HepG2 (cell line): ENCODE measurements around the gene SURF2. TPM values are rescaled to one million over a fixed set of nuclear protein-coding genes. Genes with fewer than 3 reads are reported as not detected.

ENCODE experiments used
- ATAC-seq: fragments of 200-7000 bp; cut with Tn5 transposase; 3 replicates; pipeline ENCODE4 v1.9.1; 2020; ENCODE audit warnings: mild to moderate bottlenecking, moderate library complexity
- BruUV-seq: library from RNA; stranded (reverse); fragments of 400-500 nt; replicated peaks from 2 replicates; lab custom pipeline; 2021; lab: Mats Ljungman, UMichigan
- CTCF ChIA-PET: fragments of 300-600 bp; formaldehyde crosslinking; extraction: SDS; loops from one replicate; lab custom pipeline; 2021; ENCODE audit warnings: low total read pairs, inconsistent platforms, low intra/inter-chr PET ratio; lab: Yijun Ruan, JAX
- POLR2A ChIA-PET: fragments of 350-600 bp; sonication (Branson Sonifier 250); formaldehyde crosslinking; loops from one replicate; lab custom pipeline; 2020; ENCODE audit warnings: antibody characterized with exemption, inconsistent platforms; lab: Yijun Ruan, JAX
- DNase-seq: peaks from one replicate; pipeline ENCODE4 v3.0.0-alpha.2; 2015; ENCODE audit warnings: low spot score
- FAIRE-seq: peaks from 3 replicates; lab custom pipeline; 2011; peaks lifted over from hg19 to GRCh38; lab: Jason Lieb, UNC
- H2AFZ ChIP-seq: one replicate; pipeline ENCODE4 v1.6.1; 2011; ENCODE audit warnings: low read length, inconsistent platforms
- H3K27ac ChIP-seq: fragments of 300-600 bp; 3 replicates; pipeline ENCODE4 v1.8.0; 2011; ENCODE audit warnings: mixed run types, mild to moderate bottlenecking, mixed read lengths, low read length, inconsistent platforms; ENCODE audit not compliant: insufficient read depth; ENCODE audit errors: extremely low read length
- H3K27me3 ChIP-seq, 2 experiments: fragments of 200-600 bp in 1 of 2; 2 replicates in 1 of 2; 3 replicates in 1 of 2; pipeline versions ENCODE4 v1.6.0 to v1.8.0; 2011; ENCODE audit warnings: low read length in 2 of 2, mild to moderate bottlenecking in 2 of 2, moderate library complexity in 2 of 2, inconsistent platforms in 1 of 2; ENCODE audit not compliant: insufficient read depth in 2 of 2, control insufficient read depth in 1 of 2
- H3K36me3 ChIP-seq, 2 experiments: fragments of 200-600 bp in 1 of 2; replicated peaks in 1 of 2; 2 replicates in 1 of 2; 3 replicates in 1 of 2; pipeline versions ENCODE4 v1.5.1 to v1.8.0; 2011; ENCODE audit warnings: low read length in 2 of 2, inconsistent platforms in 1 of 2; ENCODE audit not compliant: insufficient read depth in 2 of 2, control insufficient read depth in 1 of 2
- H3K4me1 ChIP-seq: 2 replicates; pipeline ENCODE4 v1.5.1; 2012; ENCODE audit warnings: low read length, inconsistent platforms; ENCODE audit not compliant: insufficient read depth
- H3K4me2 ChIP-seq: 2 replicates; pipeline ENCODE4 v1.6.0; 2011; ENCODE audit warnings: low read depth, low read length, inconsistent platforms
- H3K4me3 ChIP-seq, 3 experiments: fragments of 200-600 bp in 1 of 3; sonication (generic), shearing (Covaris generic) in 1 of 3; replicated peaks in 1 of 3; 2 replicates each; pipeline ENCODE4 v1.5.1; 2011 to 2016; ENCODE audit warnings: low read length in 3 of 3, inconsistent platforms in 2 of 3, low read depth in 2 of 3, mild to moderate bottlenecking in 2 of 3, control low read depth in 1 of 3, mixed read lengths in 1 of 3; ENCODE audit not compliant: insufficient read depth in 1 of 3
- H3K79me2 ChIP-seq: one replicate; pipeline ENCODE4 v1.6.1; 2011; ENCODE audit warnings: low read length, inconsistent platforms; ENCODE audit not compliant: insufficient read depth
- H3K9ac ChIP-seq: 2 replicates; pipeline ENCODE4 v1.6.0; 2011; ENCODE audit warnings: mild to moderate bottlenecking, low read depth, low read length, inconsistent platforms; ENCODE audit not compliant: insufficient read depth
- H3K9me3 ChIP-seq: 2 replicates; pipeline ENCODE4 v1.5.1; 2012; ENCODE audit warnings: mild to moderate bottlenecking, low read length
- H4K20me1 ChIP-seq: 2 replicates; pipeline ENCODE4 v1.6.0; 2011; ENCODE audit warnings: inconsistent platforms, mild to moderate bottlenecking, low read length, moderate library complexity; ENCODE audit not compliant: insufficient read depth
- CTCF ChIP-seq: sonication (generic); formaldehyde crosslinking; IDR thresholded peaks from 2 replicates; pipeline ENCODE4 v1.5.0; 2020; ENCODE audit warnings: mild to moderate bottlenecking, missing genetic modification reagents, moderate library complexity
- EED ChIP-seq: sonication (generic); formaldehyde crosslinking; IDR thresholded peaks from 2 replicates; pipeline ENCODE4 v1.5.0; 2020; ENCODE audit warnings: mild to moderate bottlenecking, missing genetic modification reagents
- GATAD2A ChIP-seq: IDR thresholded peaks from 2 replicates; pipeline ENCODE4 v1.6.1; 2016
- TOE1 ChIP-seq: sonication (generic); formaldehyde crosslinking; IDR thresholded peaks from 2 replicates; pipeline ENCODE4 v1.4.0; 2020; ENCODE audit warnings: mild to moderate bottlenecking, missing genetic modification reagents
- ZFAT ChIP-seq: sonication (generic); formaldehyde crosslinking; conservative IDR thresholded peaks from 2 replicates; pipeline ENCODE4 v1.8.1; 2023; ENCODE audit warnings: missing genetic modification reagents, inconsistent platforms
- ZFP36L1 ChIP-seq: sonication (generic); formaldehyde crosslinking; IDR thresholded peaks from 2 replicates; pipeline ENCODE4 v1.8.0; 2022; ENCODE audit warnings: mild to moderate bottlenecking, missing genetic modification reagents, moderate library complexity
- ZNF775 ChIP-seq: sonication (generic); formaldehyde crosslinking; IDR thresholded peaks from 2 replicates; pipeline ENCODE4 v1.4.0; 2020; ENCODE audit warnings: missing genetic modification reagents, mild to moderate bottlenecking, moderate library complexity, borderline replicate concordance
- ZNF879 ChIP-seq: sonication (generic); formaldehyde crosslinking; IDR thresholded peaks from 2 replicates; pipeline ENCODE4 v1.8.1; 2023; ENCODE audit warnings: missing genetic modification reagents
- WGBS: methylation state at CpG from one replicate; pipeline ENCODE4 v1.1.6; 2017; ENCODE audit warnings: low lambda C conversion rate; 5-methylcytosine and 5-hydroxymethylcytosine counted together
- in situ Hi-C: cut with HindIII; loops from 2 replicates; pipeline ENCODE4 v1.10.0; 2017; ENCODE audit warnings: low pct_unique_long_range_greater_than_20kb; ENCODE audit not compliant: extremely low pct_ligation_motif_present
- intact Hi-C: fragments of 100-400 bp; cut with micrococcal nuclease; formaldehyde crosslinking; loops from one replicate; pipeline ENCODE4 v1.10.0; 2022; ENCODE audit not compliant: unreplicated experiment
- polyA plus RNA-seq, 8 experiments: library from polyadenylated mRNA; depleted of rRNA in 3 of 8; stranded (reverse) in 7 of 8; unstranded in 1 of 8; fragments of >200 nt; fragmentation: Illumina TruSeq in 4 of 8; extraction: Trizol in 4 of 8; gene quantifications; 2 replicates each; pipeline versions ENCODE4 v1.2.1 to v1.2.3, GENCODE V29; 2011 to 2016; ENCODE audit warnings: low read depth in 4 of 8, missing spikeins in 1 of 8, mixed read lengths in 1 of 8; ENCODE audit not compliant: insufficient read depth in 1 of 8
- total RNA-seq, 5 experiments: library from RNA; depleted of rRNA; stranded (reverse); fragments of >200 nt; fragmentation: Illumina TruSeq; extraction: Trizol; gene quantifications; 2 replicates each; pipeline ENCODE4 v1.2.3, GENCODE V29; 2016; ENCODE audit warnings: low read depth in 1 of 5

SURF2 gene
- total and polyA plus RNA-seq, 2 of the 13 experiments (the other 11 are each of a cell fraction or from before 2014, with no cell fraction given): 6.3 to 13.6 TPM

- TF ChIP-seq TOE1 (CRISPR knock-in tag) (no peak), CTCF (CRISPR knock-in tag) (no peak), ZFP36L1 (CRISPR knock-in tag) (no peak), GATAD2A (CRISPR knock-in tag) (no peak), ZNF879 (no peak), ZFAT (no peak), EED (CRISPR knock-in tag) (no peak), ZNF775 (CRISPR knock-in tag) (no peak)
- Histone ChIP-seq H3K4me2 (no peak overlapping the region), H3K79me2 (peaks cover 4% of the 10 kb centered on the region), H3K4me1 (peaks cover 11% of the 10 kb centered on the region), H3K27ac (no peak overlapping the region), H3K4me3 (no peak overlapping the region), H3K36me3 (peaks cover 7 to 58% of the 10 kb centered on the region in 2 experiments; a peak in 4 of 5 replicates), H3K9me3 (no peaks in the 10 kb centered on the region), H3K27me3 (no peaks in the 10 kb centered on the region; a peak in 1 of 5 replicates), H3K9ac (no peak overlapping the region), H2AFZ (no peak overlapping the region), H4K20me1 (no peaks in the 10 kb centered on the region)
- in situ Hi-C loops: no loop called here
- ATAC-seq (no peak), DNase-seq (no peak), FAIRE-seq (no peak)
- CTCF ChIA-PET: no interaction called here
- no TSS peak for BruUV-seq
- POLR2A ChIA-PET: no interaction called here
- intact Hi-C loops: no loop called here
- 91% methylated on average over 5 of the region's 13 CpGs for WGBS
Measured at GRCh38 chr9:133340916-133341315, 15.4 kb upstream of the SURF2 start.
